Measurements from ENCODE around the gene WNT16.

DNA sequence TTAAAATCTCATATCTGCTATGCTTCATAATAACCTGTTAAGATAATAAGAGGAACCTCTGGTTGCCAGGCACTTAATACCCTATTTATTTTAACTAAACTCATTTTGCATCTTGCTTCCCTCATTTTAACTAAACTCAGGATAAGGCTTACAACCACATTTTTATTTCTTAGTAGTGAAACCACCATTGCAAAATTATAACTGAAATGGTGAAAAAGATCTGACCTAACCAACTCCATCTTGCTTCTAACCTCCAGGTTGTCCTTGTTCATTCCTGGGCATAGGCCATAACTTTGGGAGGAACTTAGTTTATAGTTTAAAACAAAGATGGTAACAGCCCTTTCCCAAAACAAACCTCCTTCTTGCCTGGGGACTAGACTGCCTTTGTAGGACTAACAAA is 61.3 kb downstream of the WNT16 start:
- TF ChIP-seq, protein P1, sequence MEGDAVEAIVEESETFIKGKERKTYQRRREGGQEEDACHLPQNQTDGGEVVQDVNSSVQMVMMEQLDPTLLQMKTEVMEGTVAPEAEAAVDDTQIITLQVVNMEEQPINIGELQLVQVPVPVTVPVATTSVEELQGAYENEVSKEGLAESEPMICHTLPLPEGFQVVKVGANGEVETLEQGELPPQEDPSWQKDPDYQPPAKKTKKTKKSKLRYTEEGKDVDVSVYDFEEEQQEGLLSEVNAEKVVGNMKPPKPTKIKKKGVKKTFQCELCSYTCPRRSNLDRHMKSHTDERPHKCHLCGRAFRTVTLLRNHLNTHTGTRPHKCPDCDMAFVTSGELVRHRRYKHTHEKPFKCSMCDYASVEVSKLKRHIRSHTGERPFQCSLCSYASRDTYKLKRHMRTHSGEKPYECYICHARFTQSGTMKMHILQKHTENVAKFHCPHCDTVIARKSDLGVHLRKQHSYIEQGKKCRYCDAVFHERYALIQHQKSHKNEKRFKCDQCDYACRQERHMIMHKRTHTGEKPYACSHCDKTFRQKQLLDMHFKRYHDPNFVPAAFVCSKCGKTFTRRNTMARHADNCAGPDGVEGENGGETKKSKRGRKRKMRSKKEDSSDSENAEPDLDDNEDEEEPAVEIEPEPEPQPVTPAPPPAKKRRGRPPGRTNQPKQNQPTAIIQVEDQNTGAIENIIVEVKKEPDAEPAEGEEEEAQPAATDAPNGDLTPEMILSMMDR (IDR thresholded peaks at IDR 0.05): no peak
- no peak for TF ChIP-seq POLR2AphosphoS5 (IDR thresholded peaks at IDR 0.05)

All from breast epithelium (tissue), 3 donors.